ENCODE results near the gene TMEM42.

Gene TMEM42

GRCh38 chr3:44913868-44914468 lies 52.3 kb downstream of the TMEM42 start:
- DNase-seq = peak; percentile 61

GRCh38 chr3:44914936-44915335 lies 53.2 kb downstream of the TMEM42 start:
- no peak for DNase-seq

Data from effector CD4-positive, alpha-beta T cell (primary cell).